GOT3 (cell line): ENCODE results near the gene GPC3.
"Not testable (repeated sequence)": the region's sequence is repeated elsewhere in the genome, so short reads cannot be mapped to it uniquely, and the experiment has no call there.

ENCODE experiments used
- DNase-seq: peaks from one replicate; lab custom pipeline; 2025; ENCODE audit warnings: mixed read lengths; lab: John Stamatoyannopoulos, UW

Gene GPC3

DNA sequence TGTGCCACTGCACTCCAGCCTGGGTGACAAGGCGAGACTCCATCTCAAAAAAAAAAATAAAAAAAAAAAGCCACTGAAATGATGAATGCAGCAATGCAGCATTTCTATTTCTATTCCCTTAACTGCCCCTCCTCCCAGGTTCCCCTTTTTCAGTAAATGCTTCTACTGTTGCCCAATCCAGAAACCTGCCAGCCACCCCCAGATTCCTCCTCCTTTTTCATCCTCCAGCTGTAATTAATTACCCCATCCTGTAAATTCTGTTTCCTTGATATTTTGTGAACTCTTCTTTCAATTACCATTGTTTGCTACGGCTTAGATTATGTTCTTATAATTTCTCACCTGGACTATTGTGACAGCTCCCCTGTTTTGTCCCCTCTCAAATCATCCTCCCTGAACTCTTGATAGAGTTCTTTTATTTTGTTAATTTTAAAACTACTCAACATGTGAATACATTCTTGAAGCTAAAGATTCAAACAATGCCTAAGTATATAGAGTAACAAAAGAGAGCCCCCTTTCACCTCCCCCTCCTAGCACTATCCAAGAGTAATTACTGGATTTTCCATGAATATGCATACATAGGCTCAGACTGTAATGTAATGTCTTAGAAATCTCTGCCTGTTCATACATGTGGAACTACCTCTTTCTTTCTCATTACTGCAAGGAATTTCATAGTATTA, 429.5 kb downstream of the GPC3 start:
- no peak for DNase-seq

DNA sequence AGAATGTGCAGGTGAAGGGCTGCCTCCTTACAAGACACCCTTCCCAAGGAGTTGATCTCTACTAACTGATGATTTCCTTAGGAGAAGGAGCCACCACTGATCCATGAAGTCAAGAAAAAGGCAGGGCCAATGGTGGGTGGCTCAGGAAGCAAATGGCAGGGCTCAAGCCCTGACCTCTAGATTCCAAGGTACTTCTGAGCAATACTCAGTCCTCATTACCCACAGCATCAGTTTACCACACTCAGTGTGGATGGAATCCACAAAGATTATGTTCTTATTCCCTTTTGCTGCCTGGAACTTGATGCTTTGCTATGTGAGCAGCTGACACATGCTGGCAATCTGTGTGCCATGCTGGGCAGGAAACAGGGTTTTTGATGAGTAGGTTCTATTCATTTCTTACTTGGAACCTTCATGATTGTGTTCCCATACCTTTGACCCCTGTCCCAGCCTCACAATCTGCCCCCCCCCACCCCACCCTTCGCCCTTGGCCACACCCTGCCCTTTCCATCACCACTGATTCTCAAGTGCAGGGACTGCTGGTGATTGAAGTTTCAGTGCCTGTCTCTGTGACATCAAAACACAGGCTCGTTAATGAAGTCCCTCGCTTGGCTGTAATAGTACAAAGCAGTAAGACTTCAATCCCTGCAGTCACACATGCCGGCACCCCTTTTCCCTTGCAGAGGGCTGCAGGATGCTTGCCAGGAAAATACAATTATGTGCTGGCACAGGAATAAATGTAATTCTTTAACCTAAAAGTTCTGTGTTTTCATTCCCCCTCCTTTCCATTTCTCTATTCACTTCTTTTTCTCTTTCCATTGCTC, 434.5 kb downstream of the GPC3 start:
- DNase-seq: no peak

DNA sequence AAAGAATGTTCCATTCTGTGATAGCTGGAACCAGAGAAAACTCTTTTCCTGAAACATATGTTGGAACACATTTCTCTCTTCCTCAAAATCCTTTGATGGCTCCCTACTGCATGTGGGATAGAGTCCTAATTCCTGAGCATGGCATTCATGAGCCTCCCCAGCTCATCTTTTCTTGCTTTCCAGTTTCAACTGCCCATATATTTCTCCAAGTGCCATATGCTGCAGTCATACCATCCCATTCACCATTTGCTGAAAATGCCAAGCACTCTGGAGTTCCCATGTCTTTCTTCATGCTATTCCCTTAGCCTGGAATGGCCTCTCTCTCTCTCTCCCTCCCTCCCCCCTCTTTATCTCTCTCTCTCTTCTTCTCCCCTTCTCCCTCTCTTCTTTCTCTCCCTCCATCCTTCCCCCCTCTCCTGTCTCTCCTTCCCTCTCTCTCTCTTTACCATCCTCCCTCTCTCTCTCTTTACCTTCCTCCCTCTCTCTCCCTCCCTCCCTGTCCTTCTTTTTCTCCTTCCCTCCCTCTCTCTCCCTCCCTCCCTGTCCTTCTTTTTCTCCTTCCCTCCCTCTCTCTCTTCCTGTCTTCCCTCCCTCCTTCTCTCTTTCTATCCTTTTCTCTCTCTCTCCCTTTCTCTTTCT, 436.0 kb downstream of the GPC3 start:
- DNase-seq: no peak

DNA sequence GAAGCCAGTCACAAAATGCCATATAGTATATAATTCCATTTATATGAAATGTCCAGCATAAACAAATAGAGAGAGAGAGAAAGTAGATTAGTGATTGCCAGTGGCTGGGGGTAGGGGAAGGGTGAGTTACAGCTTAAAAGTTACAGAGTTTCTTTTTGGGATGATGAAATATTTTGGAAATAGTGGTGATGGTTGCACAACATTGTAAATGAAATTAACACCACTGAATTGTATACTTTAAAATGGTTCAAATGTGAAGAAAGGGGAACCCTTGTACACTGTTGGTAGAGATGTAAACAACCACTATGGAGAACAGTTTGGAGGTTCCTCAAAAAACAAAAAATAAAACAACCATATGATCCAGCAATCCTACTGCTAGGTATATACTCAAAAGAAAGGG, 439.0 kb downstream of the GPC3 start:
- no peak for DNase-seq

DNA sequence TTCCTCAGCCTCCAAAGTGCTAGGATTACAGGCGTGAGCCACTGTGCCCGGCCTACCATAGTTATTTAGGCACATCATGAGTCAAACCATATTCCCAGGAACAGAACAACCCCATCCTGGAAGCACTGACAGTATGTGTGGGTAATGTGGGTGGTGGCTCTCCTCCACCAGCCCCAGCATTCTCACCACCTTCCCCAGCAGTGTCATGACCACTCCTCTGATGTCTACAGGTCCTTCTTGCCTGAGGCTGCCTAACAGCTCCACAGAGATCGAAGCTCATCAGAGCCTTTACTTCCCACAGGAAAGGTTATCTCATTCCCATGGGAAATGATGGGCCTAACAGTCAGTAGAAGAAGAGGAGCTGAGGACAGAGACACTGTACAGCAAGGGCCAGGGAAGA, 440.6 kb downstream of the GPC3 start:
- no peak for DNase-seq

DNA sequence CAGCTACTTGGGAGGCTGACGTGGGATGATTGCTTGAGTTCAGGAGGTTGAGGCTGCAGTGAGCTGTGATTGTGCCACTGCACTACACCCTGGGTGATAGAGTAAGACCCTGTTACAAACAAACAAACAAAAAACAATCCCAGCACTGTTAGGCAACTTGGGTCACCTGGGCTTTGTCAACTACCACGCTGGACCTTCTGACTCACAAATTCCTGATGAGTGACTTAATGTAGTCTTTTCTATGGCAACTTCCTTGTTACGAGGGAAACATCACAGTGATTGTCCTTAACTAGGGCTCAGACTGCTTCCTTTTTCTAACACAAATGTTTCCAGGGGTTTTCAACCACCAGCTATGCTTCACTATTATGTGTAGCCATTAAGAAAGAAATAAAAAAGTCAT, 441.3 kb downstream of the GPC3 start:
- DNase-seq: no peak

DNA sequence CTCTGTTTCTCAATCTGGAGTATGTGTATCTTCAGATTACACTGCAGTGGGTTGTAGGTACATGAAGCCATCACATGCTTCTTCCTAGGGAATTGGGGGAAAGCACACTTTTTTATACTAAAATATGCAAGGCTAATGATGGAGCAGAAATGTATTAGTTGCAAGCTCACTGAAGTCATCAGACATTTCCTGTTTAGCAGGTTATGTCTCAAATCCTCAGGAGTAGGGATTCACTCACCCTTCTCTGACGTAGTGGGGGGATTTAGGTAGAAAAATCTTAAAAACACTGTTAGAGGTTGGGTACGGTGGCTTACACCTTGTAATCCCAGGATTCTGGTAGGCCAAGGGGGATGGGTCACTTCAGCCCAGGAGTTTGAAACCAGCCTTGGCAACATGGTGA, 441.7 kb downstream of the GPC3 start:
- DNase-seq: no peak

DNA sequence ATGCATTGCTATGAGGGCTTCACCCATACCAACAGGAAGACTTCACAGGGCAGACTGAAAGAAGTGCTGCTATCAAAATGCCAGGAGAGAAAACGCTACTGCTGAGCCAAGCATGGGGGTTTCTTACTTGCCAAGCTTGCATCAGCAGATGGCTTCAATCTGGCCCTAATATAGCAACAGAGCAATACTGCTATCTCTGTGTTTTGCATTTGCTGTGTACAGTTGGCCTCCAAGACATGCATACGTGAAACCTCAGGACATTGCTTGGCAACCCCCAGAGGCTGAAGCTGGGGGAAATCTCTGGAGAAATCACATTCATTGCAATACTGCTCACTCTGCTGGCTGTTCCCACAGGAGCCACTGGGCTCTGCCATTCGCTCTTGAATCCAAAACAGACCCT, 442.9 kb downstream of the GPC3 start:
- DNase-seq: no peak

DNA sequence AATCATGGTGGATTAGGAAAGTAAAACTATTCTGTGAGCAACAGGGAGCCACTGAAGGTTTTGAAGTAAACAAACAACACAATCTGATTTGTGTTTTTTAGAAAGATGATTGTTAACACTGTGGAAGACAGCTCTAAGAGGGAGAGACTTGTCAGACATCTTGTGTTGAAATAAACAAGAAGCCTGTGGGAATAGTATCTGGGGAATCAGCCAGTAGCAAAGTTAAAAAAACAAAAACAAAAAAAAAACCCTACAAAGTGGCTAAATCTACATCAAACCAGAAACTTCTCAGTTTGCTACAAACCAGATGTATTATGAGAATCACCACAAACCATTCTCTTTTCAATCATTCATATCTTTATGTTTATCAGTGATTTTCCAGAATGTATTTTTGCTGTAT, 444.4 kb downstream of the GPC3 start:
- DNase-seq: no peak

DNA sequence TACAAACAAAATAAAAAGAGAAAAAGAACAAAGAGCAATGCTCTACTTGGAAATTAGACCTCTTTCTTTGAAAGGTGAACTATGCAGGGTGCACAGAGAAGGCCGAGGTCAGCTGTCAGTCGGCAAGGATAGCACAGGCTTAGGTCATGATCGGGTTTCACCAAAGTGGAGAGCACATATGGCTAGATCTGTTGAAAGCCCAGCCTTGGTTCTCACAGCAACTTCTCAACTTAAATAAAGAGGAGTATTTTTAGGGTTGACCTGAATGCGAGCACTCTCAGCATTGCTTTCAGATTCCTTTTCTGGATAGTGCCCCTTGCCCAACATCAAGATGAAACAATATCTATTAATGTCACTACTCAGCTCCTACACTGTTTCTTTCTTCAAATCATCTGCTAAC, 447.2 kb downstream of the GPC3 start:
- DNase-seq: no peak

DNA sequence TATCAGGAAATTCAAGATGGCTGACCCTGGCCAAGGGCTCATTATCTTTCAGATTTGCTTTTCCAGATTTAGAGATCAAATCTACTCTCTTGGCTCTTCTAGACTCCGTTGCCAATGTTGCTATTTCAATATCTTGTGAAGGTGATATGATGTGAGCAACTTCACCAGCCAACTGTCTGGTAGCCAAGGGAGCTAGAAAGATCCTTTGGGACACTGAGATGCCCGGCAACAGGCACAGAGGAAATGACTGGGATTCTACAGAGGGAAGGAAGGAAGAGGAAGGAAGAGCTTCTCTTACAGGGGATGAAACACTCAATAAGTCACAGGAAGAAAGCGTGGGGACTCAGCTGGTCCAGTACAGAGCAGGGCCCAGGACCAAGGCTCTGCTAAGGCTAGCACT, 448.3 kb downstream of the GPC3 start:
- no peak for DNase-seq

DNA sequence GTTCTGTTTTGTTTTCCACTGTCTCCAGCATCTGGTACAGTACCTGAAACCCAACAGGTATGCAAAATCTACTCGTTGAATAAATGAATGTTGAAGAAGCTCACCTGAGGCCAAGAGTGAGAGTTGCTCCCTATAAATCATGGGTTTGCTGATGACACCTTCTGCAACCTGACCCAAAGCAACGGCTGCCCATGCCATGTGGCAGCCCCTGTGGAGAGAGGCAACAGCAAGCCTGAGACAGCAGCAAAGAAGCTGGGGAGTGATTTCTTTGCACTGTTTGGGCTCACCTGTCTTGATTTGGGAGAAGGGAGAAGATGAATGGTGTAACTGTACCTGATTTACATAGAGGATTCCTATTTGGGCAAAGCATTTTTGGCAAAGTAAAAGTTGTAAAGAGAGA, 450.3 kb downstream of the GPC3 start:
- DNase-seq: no peak

DNA sequence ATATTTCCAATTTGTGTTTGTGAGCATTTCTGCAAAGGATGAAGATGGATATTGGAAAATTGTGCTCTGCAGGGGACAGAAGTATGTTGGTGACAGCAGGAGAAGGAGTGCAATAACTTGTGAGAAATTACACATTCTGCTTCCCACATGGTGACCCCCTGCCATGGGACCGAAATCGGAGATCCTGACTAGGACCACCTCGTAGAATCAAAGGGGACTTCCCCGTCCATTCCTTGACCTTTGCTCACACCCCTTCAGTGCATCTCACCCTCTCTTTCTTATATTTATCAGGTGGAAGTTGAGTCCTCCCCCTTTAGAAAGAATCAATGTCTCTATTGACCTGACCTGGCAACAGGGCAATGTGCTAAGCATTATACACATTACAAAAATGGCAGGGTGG, 451.2 kb downstream of the GPC3 start:
- DNase-seq: no peak

DNA sequence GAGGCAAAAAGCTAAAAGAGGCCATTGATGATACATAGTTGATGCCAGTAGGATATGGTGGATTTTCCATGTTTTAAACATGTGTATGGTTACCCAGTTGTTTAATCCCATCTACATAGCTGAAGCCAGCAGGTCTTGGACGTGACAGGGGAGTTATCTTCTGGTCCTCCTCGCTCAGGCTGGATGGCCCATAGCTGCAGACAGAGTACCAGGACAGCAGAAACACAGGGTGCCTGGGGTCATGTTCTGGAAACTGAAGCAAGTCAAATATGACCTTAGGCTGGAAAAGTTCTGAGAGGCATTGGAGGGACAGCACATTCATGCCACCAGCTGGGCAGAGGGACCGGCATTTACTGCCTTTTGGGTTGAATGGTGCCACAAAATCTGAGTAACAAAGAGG, 452.1 kb downstream of the GPC3 start:
- no peak for DNase-seq

DNA sequence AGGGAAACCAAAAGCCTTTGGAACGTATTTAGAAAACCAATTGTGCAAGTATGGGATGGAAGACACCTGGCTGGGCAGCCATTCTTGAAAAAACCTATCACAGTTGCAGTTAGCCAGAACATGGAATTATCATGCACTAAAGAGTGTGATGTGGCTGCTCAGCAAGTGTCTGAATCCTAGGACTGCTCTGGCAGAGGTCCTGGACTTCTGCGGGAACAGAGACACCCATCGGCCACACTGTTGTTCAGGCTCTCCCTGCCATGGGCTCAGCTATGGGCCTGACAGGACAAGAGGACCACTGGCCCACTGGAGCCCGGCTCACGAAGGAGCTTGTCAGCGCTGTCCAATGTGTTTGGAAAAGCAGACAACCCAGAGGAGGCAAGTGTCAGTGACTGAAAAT, 454.4 kb downstream of the GPC3 start:
- DNase-seq: no peak

DNA sequence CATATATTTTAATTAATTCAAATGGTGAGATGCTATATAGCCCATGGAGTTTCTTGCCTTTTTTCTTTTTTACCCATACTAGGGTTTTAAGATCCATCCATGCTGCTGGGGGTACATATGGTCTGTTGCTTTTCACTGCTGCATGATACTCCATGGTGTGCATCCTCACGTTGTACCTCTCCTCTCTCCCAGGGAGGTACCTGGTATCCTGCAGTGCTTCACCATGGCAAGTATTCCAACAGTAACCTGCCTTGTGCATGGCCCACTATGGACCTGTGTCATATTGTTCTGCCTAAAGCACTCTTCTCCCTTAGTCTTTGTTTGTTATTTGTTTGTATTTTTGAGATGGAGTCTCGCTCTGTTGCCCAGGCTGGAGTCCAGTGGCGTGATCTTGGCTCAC, 455.8 kb downstream of the GPC3 start:
- no peak for DNase-seq

DNA sequence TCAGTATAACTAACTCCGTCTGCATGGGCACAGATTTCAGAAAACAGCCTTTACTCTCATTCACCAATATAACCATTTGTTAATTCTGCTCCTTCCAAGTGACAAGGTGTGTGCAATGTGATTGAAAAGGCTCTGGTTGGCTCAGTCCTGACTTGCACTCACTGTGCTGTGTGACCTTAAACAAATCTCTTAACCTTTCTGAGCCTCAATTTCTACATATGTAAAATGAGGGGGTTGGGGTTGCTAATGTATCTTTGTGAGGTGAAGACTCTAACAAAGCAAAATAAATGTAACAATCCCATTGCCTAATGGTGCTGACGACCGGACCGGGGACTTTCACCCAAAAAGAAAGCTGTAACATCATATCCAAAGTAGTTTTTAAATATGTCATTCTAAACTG, 457.6 kb downstream of the GPC3 start:
- DNase-seq: no peak

DNA sequence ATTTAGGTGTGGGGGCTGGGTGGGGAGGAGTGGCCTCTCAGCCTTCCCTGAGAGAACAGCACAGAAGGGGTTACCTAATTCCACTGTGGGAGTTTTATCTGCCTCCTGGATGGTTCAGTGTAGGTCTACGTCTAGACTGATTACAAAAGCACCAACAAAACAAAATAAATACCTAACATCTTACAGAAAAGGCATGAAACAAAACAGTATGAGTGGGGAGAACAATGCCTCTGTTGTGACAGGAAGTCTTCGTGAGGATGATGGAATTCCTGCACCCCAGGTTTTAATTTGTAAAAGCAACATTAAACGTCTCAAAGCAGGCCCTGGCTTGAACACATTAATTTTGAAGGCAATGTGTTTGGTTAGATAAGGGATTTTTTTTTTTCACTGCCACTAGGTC, 458.0 kb downstream of the GPC3 start:
- DNase-seq: no peak

DNA sequence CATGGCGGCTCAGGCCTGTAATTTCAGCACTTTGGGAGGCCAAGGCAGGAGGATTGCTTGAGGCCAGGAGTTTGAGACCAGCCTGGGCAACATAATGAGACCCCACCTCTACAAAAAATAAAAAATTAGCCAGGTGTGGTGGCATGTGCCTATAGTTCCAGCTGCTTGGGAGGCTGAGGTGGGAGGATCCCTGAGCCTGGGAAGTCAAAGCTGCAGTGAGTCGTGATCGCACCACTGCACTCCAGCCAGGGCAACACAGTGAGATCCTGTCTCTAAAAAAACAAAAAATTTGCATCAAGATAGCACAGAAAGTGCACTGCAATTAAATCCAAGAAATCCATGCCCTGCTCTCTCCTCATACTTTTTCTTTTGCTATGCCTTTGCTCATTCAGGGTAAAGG, 458.6 kb downstream of the GPC3 start:
- not testable (repeated sequence) for DNase-seq

DNA sequence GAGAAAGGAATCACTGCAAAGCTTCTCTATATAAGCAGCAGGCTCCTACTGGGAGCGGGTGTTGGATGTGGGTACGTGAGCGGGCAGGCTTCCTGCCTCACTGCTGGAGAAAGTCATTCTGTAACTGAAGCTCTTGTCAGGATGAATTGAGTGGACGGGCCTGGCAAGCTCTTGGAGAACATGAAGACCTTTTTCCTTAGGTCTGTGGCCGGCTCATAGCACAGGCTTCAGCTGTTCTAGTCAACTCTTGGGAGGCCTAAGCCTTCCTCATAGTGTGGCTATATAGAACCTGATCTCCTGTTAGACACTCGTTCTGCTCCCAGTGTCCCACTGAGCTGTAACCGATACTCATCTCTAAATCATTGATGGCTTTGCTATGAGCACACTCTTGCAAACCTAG, 461.9 kb downstream of the GPC3 start:
- no peak for DNase-seq

DNA sequence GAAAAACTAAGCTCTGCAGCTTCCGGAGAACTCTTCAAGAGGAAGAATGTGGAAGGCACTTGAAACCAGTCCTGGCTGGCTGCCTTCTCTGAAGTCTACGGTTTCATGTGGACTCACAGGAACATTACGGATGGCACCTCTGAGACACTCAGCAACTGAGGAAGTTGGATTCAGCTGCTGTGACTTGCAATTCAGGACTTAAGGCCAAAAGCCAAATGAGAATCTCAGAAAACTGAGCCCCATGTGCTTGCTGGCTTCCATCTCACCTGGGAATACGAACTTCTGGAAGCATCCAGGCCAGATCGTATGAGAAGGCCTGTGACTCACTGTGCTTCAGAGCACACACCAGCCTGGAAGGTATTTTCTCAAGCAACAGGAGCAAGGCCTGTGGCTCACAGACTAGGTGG, 462.3 kb downstream of the GPC3 start:
- no peak for DNase-seq

DNA sequence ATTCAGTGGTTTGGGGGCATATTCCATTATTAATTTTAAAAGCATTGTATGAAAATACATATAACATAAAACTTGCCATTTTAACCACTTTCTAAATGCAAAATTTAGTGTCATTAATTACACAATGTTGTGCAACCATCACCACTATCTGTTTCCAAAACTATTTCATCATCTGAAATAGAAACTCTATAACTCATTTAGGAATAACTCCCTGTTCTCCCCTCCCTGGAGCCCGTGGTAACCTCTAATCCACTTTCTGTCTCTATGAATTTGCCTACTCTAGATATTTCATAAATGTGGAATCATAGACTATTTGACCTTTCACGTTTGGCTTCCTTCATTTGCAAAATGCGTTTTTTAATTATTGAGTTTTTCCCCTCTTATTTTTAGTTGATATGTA, 468.7 kb downstream of the GPC3 start:
- DNase-seq: no peak

DNA sequence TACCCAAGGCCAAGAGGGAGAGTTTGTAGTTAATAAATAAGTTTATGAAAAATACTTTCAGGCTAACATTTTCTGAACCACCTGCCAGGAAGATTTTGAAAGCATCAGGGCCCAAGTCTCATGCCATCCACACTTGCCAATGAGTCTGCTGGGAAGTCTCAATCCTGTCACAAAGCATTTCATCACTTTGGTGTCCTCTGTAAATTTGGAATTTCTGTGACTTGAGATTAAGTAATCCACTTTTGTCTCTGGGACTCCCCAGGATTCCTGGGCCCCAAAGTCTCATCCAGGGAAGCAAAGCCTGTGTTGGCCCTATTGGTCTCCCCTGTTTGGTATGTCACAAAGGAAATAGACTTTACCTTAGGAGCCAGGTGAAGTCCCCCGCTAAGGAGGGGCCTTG, 470.9 kb downstream of the GPC3 start:
- DNase-seq: no peak
